HG02943 (cell line): ENCODE data around the gene ATXN3L.
"Not testable (repeated sequence)": the region's sequence is repeated elsewhere in the genome, so short reads cannot be mapped to it uniquely, and the experiment has no call there.

Source experiments
- ATAC-seq: cut with Tn5 transposase; IDR thresholded peaks from one replicate; pipeline ENCODE4 v1.9.1; 2021; ENCODE audit warnings: mild to moderate bottlenecking, low read depth, moderate library complexity; ENCODE audit not compliant: unreplicated experiment

The ATXN3L gene

GRCh38 chrX:13309631-13310030 is 10.2 kb downstream of the ATXN3L start:
- ATAC-seq, result no peak

- no peak for ATAC-seq
Measured at GRCh38 chrX:13307041-13307440, 12.8 kb downstream of the ATXN3L start.

- no peak for ATAC-seq
Measured at GRCh38 chrX:13305108-13305507, 14.7 kb downstream of the ATXN3L start.

- no peak for ATAC-seq
Measured at GRCh38 chrX:13304052-13304451, 15.8 kb downstream of the ATXN3L start.

- not testable (repeated sequence) for ATAC-seq
Measured at GRCh38 chrX:13303248-13303647, 16.6 kb downstream of the ATXN3L start.

GRCh38 chrX:13298836-13299235 is 21.0 kb downstream of the ATXN3L start:
- ATAC-seq, result no peak

- ATAC-seq, result no peak
Measured at GRCh38 chrX:13295841-13296240, 24.0 kb downstream of the ATXN3L start.

- ATAC-seq, result no peak
Measured at GRCh38 chrX:13293700-13294099, 26.2 kb downstream of the ATXN3L start.

GRCh38 chrX:13290891-13291614 is 28.8 kb downstream of the ATXN3L start:
- no peak for ATAC-seq

GRCh38 chrX:13288671-13289070 is 31.2 kb downstream of the ATXN3L start:
- ATAC-seq, result no peak

- no peak for ATAC-seq
Measured at GRCh38 chrX:13287816-13288215, 32.0 kb downstream of the ATXN3L start.

- no peak for ATAC-seq
Measured at GRCh38 chrX:13285693-13286092, 34.2 kb downstream of the ATXN3L start.

- no peak for ATAC-seq
Measured at GRCh38 chrX:13285229-13285628, 34.6 kb downstream of the ATXN3L start.

GRCh38 chrX:13284570-13284969 is 35.3 kb downstream of the ATXN3L start:
- ATAC-seq, result no peak

- ATAC-seq, result no peak
Measured at GRCh38 chrX:13283950-13284546, 35.8 kb downstream of the ATXN3L start.

GRCh38 chrX:13283512-13283911 is 36.3 kb downstream of the ATXN3L start:
- ATAC-seq, result no peak

GRCh38 chrX:13281289-13281688 is 38.6 kb downstream of the ATXN3L start:
- ATAC-seq, result no peak

- ATAC-seq, result no peak
Measured at GRCh38 chrX:13279279-13280018, 40.4 kb downstream of the ATXN3L start.

- ATAC-seq, result no peak
Measured at GRCh38 chrX:13277539-13277938, 42.3 kb downstream of the ATXN3L start.

- no peak for ATAC-seq
Measured at GRCh38 chrX:13276991-13277390, 42.9 kb downstream of the ATXN3L start.

GRCh38 chrX:13275031-13275430 is 44.8 kb downstream of the ATXN3L start:
- ATAC-seq, result no peak

GRCh38 chrX:13272426-13272825 is 47.4 kb downstream of the ATXN3L start:
- ATAC-seq, result no peak
